OCI-LY3 (cell line): ENCODE results near the gene MED12L.
A peak's percentile ranks its signal among the peaks of the same experiment; 100 is the strongest.

Experiments
- H2AFZ ChIP-seq: fragments of 200-600, 300-600 bp; shearing (Covaris generic); 2 replicates; pipeline ENCODE4 v1.6.0; 2014; ENCODE audit warnings: antibody characterized with exemption, low read depth, low read length
- H3K27ac ChIP-seq: fragments of 200-600, 300-600 bp; sonication (generic); 2 replicates; pipeline ENCODE4 v1.5.1; 2014; ENCODE audit warnings: mild to moderate bottlenecking, low read length, moderate library complexity, mixed read lengths
- H3K27me3 ChIP-seq: fragments of 200-600, 300-600 bp; sonication (generic); 2 replicates; pipeline ENCODE4 v1.6.1; 2014; ENCODE audit warnings: low read depth, low read length, mixed read lengths
- H3K36me3 ChIP-seq: fragments of 200-600, 300-600 bp; sonication (generic); replicated peaks from 2 replicates; pipeline ENCODE3; 2014; ENCODE audit warnings: low read depth, low read length, mixed read lengths
- H3K4me1 ChIP-seq: fragments of 300-600, 200-600 bp; sonication (generic); 2 replicates; pipeline ENCODE4 v1.6.1; 2014; ENCODE audit warnings: low read length, mixed read lengths
- H3K4me2 ChIP-seq: fragments of 200-600, 300-600 bp; sonication (generic); 2 replicates; pipeline ENCODE4 v1.6.1; 2014; ENCODE audit warnings: low read length, mixed read lengths
- H3K4me3 ChIP-seq: fragments of 300-600, 200-600 bp; sonication (generic); 2 replicates; pipeline ENCODE4 v1.5.1; 2014; ENCODE audit warnings: antibody characterized with exemption, mild to moderate bottlenecking, low read length, moderate library complexity
- H3K79me2 ChIP-seq: fragments of 300-600, 200-600 bp; shearing (Covaris generic); 2 replicates; pipeline ENCODE4 v1.6.1; 2014; ENCODE audit warnings: mild to moderate bottlenecking, low read length, mixed read lengths
- H3K9ac ChIP-seq: fragments of 300-600, 200-600 bp; shearing (Covaris generic); 2 replicates; pipeline ENCODE4 v1.6.0; 2014; ENCODE audit warnings: mild to moderate bottlenecking, low read length, moderate library complexity
- H3K9me3 ChIP-seq: fragments of 200-600, 300-600 bp; shearing (Covaris generic); 2 replicates; pipeline ENCODE4 v1.6.1; 2014; ENCODE audit warnings: low read length, mixed read lengths; ENCODE audit not compliant: insufficient read depth
- H4K20me1 ChIP-seq: fragments of 200-600, 300-600 bp; sonication (generic); 2 replicates; pipeline ENCODE4 v1.6.1; 2016; ENCODE audit warnings: low read length, mixed read lengths; ENCODE audit not compliant: insufficient read depth
- CTCF ChIP-seq: fragments of 200-600, 300-600 bp; sonication (generic); IDR thresholded peaks from 2 replicates; pipeline ENCODE4 v1.5.1; 2014; ENCODE audit warnings: antibody characterized with exemption, low read length, low read depth
- EZH2phosphoT487 ChIP-seq: fragments of 200-600 bp; shearing (Covaris generic); IDR thresholded peaks from 2 replicates; pipeline ENCODE4 v1.6.1; 2018; ENCODE audit warnings: antibody characterized with exemption, mixed run types, low read depth

The MED12L gene

GRCh38 chr3:151264605-151265004, 179.1 kb downstream of the MED12L start:
- H3K27ac ChIP-seq: peak overlapping the region; percentile 99
- H3K9ac ChIP-seq: no peak overlapping the region

DNA sequence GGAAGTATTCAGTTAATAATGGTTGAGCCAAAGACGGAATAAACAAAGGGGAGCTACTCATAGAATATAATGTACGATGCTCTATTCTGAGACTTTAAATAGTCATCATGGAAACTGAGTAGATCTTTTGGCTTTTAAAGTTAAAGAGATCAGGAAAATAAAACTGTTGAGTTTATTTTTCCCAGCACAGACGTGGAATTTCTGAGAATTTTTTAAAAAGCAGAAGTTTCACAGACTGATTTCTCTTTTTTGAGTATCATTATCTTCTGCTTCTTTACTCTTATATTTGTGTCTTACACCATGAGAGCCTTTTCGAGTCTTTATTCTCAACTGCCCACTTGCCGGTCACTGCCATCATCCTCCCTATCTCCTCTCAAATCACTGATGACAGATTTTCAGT, 179.7 kb downstream of the MED12L start:
- H2AFZ ChIP-seq: no peak overlapping the region
- H3K27ac ChIP-seq: peak overlapping the region; percentile 99
- peaks cover 12% of the 10 kb centered on the region for H3K36me3 ChIP-seq
- H3K4me1 ChIP-seq: peaks cover 82% of the 10 kb centered on the region
- peak overlapping the region; percentile 43; the same call in 1 of the 2 replicates for H3K4me3 ChIP-seq
- peak overlapping the region; percentile 77 for H3K4me2 ChIP-seq
- TF ChIP-seq EZH2phosphoT487 (no peak), CTCF (no peak)
- no peaks in the 10 kb centered on the region for H4K20me1 ChIP-seq
- H3K9ac ChIP-seq: peak overlapping the region; percentile 59
- no peaks in the 10 kb centered on the region for H3K27me3 ChIP-seq
- H3K9me3 ChIP-seq: no peaks in the 10 kb centered on the region
- H3K79me2 ChIP-seq: peaks cover 55% of the 10 kb centered on the region

More at GRCh38 chr3:151264605-151265004, 179.1 kb downstream of the MED12L start:
- Histone ChIP-seq H4K20me1 (no peaks in the 10 kb centered on the region), H3K9me3 (no peaks in the 10 kb centered on the region), H3K79me2 (peaks cover 50% of the 10 kb centered on the region), H3K4me3 (no peak overlapping the region), H3K36me3 (peaks cover 12% of the 10 kb centered on the region), H3K4me1 (peaks cover 76% of the 10 kb centered on the region), H3K27me3 (no peaks in the 10 kb centered on the region), H3K4me2 (peak overlapping the region; percentile 77; the same call in 1 of the 2 replicates), H2AFZ (no peak overlapping the region)
- TF ChIP-seq CTCF (no peak), EZH2phosphoT487 (no peak)

GRCh38 chr3:151265866-151266265, 180.4 kb downstream of the MED12L start:
- H4K20me1 ChIP-seq: no peaks in the 10 kb centered on the region
- H3K4me3 ChIP-seq: peak overlapping the region; percentile 54
- TF ChIP-seq EZH2phosphoT487 (no peak), CTCF (no peak)
- H3K4me2 ChIP-seq: peak overlapping the region; percentile 77
- no peak overlapping the region for H2AFZ ChIP-seq
- peaks cover 62% of the 10 kb centered on the region for H3K79me2 ChIP-seq
- H3K27me3 ChIP-seq: no peaks in the 10 kb centered on the region
- peaks cover 89% of the 10 kb centered on the region for H3K4me1 ChIP-seq
- peak overlapping the region; percentile 99 for H3K27ac ChIP-seq
- peak overlapping the region; percentile 59 for H3K9ac ChIP-seq
- no peaks in the 10 kb centered on the region for H3K9me3 ChIP-seq
- H3K36me3 ChIP-seq: peaks cover 11% of the 10 kb centered on the region

DNA sequence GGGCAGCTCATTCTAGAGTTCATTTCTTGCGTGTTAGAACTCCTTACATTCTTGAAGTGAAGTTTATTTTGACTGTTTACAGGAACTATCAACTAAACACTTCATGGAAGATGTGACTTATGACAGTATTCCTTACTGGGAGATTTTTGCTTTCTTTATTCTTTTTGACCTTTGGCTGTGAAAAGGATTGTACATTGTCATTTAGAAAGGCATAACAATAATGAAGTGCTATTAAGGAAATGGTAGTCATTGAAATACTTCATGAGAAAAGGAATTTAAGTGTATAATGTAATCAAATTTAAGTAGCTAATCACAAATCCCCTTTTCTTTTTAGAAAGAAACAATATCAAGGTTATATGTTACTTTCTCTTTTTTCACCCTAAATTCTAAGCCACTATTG, 181.6 kb downstream of the MED12L start:
- Histone ChIP-seq H3K79me2 (peaks cover 70% of the 10 kb centered on the region), H3K4me1 (peaks cover 99% of the 10 kb centered on the region), H3K4me2 (peak overlapping the region; percentile 77), H2AFZ (no peak overlapping the region), H3K27ac (peak overlapping the region; percentile 99), H3K9me3 (no peaks in the 10 kb centered on the region), H3K9ac (peak overlapping the region; percentile 58), H3K4me3 (peak overlapping the region; percentile 54), H4K20me1 (no peaks in the 10 kb centered on the region), H3K36me3 (peaks cover 6% of the 10 kb centered on the region), H3K27me3 (no peaks in the 10 kb centered on the region)
- TF ChIP-seq EZH2phosphoT487 (no peak), CTCF (no peak)
